GM18519 (cell line): ENCODE measurements around the gene RFWD3.
"Not testable (repeated sequence)": the region's sequence is repeated elsewhere in the genome, so short reads cannot be mapped to it uniquely, and the experiment has no call there.

Source experiments
- ATAC-seq: cut with Tn5 transposase; IDR thresholded peaks from one replicate; pipeline ENCODE4 v1.9.1; 2021; ENCODE audit warnings: mild to moderate bottlenecking, moderate library complexity; ENCODE audit not compliant: unreplicated experiment, low FRiP score

The RFWD3 gene

DNA sequence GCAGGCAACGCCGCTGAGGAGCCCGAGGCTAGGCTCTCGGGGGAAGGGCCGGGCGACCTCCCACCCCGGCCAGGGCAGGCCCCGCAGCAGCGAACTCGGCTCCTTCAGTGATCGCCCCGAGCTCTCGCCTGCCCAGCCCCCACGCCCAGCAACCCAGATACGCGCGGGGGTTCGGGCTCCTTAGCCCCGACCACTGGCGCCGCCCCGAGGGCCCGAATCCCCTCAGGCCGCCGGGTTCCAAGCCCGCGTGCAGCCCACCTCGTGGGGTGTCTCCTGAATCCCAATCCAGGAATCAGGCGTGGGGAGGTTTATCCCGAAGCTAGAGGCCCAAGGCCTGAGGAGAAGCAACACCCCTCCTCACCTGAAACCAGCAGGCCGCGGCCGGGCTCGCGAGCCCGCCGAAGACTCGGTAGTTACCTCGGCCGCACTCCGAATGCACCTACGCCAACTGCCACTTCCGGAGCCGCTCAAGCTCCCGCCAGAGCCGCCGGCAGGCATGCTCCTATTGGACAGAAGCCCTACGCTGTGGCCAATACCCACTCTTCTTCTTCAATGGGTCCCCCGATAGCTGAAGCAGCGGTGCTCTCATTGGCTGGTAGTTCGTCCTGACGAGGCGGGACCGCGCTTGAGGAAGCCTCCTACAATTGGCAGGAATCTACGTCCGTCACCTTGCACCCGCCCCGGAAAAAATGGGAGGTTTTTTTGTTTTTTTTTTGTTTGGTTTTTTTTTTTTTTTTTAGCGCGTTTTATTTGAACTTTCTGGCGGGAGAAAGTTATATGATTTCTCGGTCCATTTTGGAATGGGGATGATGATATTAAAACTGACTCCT is at the start of gene RFWD3:
Gene RFWD3, minus strand, starts transcription at position 453 of the 830 bp plus-strand sequence. CDS start 5,428 bp downstream, outside the sequence.
- peak; percentile 99 for ATAC-seq

- ATAC-seq, result no peak
Measured at GRCh38 chr16:74716355-74716754, 49.7 kb upstream of the RFWD3 start.

- no peak for ATAC-seq
Measured at GRCh38 chr16:74713876-74714275, 47.2 kb upstream of the RFWD3 start.

DNA sequence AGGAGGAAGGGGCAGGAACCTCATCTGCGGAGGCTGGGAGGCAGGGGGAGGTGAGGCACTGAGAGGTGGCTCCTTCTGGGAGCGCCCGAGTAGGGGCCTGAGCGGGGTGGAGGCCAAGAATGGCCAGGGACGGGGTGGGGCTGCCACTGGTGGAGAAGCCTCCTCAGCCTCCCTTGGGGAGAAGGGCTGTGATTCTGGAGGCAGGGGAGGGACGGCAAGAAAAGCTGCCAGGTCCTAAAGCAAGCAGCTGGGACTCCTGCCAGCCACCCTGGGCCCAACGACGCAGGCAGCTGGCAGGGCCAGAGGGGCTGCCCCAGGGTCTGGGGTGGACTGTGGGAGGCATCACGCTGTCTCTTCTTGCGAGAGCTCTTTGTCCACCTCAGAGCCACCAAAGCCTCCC is 46.6 kb upstream of the RFWD3 start:
- no peak for ATAC-seq

- no peak for ATAC-seq
Measured at GRCh38 chr16:74711938-74712337, 45.3 kb upstream of the RFWD3 start.

GRCh38 chr16:74710401-74710800 is 43.7 kb upstream of the RFWD3 start:
- no peak for ATAC-seq

DNA sequence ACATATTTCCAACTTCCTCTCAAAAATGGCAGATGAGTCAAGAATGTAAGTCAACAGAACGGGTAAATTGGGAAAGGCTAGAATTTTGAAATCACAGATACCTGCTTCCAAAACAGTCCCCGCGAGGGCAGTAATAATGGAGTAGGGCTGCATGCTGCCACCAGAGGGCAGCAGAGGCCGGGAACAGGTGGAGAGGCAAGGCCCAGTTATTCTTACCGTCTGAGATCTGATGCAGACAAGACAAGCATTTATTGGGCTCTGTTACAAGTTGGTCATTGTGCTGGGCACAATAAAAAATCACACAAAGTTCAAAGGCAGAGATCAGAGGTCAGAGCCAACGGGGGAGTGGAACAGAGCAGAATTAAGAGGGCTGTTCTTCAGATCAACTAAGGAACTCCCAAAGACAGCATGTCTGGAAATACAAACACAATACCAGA is 42.8 kb upstream of the RFWD3 start:
- ATAC-seq, result peak; percentile 68

DNA sequence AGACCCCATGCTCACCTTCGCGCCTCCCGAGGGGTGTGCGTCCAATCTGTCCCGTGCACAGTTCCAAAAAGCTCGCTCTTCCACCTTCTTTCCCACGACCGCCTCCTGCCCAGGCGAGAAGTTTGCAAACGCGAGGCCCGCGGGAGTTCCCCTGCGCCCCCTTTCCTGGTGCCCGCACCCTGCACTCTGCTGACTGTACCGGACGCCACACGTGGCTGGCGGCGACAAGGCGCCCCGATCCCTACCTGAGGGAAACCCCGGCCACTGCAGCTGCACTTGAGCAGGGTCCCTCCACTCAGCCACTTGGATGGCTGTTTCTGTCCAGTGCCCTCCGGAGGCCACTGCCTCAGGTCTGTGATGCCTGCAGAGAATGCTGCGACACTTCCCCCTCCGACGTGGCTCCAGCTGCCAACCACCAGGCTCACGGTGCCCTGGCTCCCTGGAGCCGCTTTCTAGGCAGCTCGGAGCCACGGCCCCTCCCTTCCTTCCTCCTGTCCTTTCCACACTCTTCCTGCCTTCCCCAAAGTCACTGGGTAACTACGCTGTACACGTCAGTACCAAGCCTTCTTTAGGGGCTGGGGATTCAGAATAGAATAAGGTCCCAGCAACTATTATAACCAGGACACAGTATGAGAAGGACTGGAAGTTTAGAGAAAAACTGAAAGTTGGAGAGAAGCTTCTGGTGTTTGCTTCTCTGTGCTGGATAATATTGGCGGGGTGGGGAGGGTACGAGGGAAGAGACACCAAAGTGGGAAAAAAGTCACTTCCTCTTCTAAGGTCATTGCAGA is 34.0 kb upstream of the RFWD3 start, which contains the start of gene MLKL:
Gene MLKL, minus strand, starts transcription at position 425 of the 788 bp plus-strand sequence. CDS start 5,105 bp downstream, outside the sequence.
- ATAC-seq, result no peak

- ATAC-seq, result no peak
Measured at GRCh38 chr16:74700116-74700437, 33.4 kb upstream of the RFWD3 start.

DNA sequence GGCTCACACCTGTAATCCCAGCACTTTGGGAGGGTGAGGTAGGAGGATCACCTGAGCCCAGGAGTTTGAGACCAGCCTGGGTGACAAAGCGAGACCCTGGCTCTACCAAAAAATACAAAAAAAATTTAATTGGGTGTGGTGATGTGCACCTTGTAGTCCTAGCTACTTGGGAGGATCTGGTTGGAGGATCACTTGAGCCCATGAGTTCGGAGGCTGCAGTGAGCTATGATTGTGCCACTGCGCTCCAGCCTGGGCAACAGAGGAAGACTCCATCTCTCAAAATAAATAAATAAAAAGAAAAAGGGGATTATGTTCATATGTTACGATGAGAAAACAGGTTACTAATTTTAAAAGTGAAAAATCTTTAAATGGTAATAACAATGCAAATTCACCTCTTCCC is 33.0 kb upstream of the RFWD3 start:
- no peak for ATAC-seq

GRCh38 chr16:74698222-74698621 is 31.5 kb upstream of the RFWD3 start:
- ATAC-seq, result no peak

GRCh38 chr16:74695450-74696422 is 29.1 kb upstream of the RFWD3 start:
- ATAC-seq, result peak; percentile 93

DNA sequence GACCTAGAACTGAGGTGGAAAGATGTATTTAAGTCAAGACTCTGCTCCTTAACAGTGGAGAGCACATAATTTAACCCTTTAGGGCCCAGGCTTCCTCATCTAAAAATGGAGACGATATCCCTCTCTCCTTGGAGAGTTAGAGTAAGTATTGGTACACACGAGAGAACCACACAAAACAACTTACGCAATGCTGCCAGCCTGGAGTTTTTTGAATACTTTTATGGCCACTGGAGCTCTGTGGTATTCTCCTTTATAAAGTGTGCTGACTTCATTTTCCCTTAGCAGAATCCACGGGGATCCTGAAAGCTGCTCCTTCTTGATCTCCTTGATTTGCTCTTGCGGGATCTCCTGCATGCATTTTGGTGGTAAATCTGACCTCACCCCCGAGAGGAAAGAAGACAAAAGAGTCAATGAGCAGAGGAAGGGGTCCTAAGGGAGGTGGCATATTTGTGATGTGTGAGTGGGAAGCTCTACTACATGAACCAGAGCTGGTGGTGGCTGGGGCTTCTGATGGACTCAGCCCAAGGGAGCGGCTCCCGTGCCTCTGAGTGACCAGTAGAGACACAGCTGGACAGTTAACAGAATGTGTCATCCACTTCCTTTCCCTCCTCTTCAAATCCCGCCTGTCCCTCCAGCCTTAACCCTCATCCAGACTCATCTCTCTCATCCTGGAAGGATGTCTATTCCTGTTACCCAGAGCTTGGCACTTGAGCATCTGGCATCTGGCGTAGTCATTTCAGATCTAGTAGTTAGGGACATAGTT is 24.6 kb upstream of the RFWD3 start:
- ATAC-seq, result no peak

DNA sequence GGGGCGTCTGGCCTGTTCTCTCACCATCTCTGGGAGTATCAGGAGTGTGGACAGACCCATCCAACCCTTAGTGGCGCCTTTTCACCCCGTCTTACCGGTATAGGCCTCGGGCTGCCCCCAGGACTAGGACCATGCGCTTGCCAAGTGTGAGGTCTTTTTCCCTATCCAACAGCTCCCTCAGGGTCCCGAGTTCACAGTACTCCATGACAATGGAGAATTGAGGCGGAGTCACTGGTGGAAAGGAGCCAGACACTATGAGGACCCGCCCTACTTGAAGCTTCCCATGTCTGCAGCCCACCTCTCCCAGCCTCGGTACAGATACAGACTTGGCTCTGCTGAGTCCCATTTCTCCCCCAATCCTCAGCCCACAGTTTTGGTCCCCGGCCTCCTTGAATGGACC is 15.9 kb upstream of the RFWD3 start:
- no peak for ATAC-seq

GRCh38 chr16:74680681-74681080 is 14.0 kb upstream of the RFWD3 start:
- no peak for ATAC-seq

- no peak for ATAC-seq
Measured at GRCh38 chr16:74679983-74680382, 13.3 kb upstream of the RFWD3 start.

- ATAC-seq, result no peak
Measured at GRCh38 chr16:74677868-74678267, 11.2 kb upstream of the RFWD3 start.

GRCh38 chr16:74673876-74674275 is 7.2 kb upstream of the RFWD3 start:
- no peak for ATAC-seq

DNA sequence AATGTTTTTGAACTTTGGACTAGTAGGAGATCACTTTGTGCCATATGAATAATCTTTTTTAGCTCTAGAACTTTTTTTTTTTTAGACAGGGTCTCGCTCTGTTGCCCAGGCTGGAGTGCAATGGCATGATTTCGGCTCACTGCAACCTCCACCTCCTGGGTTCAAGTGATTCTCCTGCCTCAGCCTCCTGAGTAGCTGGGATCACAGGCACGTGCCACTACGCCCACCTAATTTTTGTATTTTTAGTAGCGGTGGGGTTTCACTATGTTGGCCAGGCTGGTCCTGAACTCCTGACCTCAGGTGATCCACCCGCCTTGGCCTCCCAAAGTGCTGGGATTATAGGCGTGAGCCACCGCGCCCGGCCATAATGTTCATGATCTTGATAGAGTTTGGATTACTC is 2.2 kb upstream of the RFWD3 start:
- not testable (repeated sequence) for ATAC-seq

- ATAC-seq, result no peak
Measured at GRCh38 chr16:74667255-74667700, 601 bp upstream of the RFWD3 start.
